Erythroblast (primary cell): ENCODE measurements around the gene STPG4.

ENCODE experiments used
- GATA1 ChIP-seq: IDR thresholded peaks from 2 replicates; pipeline ENCODE4 v1.6.1; 2011; ENCODE audit warnings: low read depth, mild to moderate bottlenecking, control low read depth, low read length, moderate library complexity
- POLR2A ChIP-seq: IDR thresholded peaks from 2 replicates; pipeline ENCODE4 v1.6.1; 2011; ENCODE audit warnings: mild to moderate bottlenecking, low read length

DNA sequence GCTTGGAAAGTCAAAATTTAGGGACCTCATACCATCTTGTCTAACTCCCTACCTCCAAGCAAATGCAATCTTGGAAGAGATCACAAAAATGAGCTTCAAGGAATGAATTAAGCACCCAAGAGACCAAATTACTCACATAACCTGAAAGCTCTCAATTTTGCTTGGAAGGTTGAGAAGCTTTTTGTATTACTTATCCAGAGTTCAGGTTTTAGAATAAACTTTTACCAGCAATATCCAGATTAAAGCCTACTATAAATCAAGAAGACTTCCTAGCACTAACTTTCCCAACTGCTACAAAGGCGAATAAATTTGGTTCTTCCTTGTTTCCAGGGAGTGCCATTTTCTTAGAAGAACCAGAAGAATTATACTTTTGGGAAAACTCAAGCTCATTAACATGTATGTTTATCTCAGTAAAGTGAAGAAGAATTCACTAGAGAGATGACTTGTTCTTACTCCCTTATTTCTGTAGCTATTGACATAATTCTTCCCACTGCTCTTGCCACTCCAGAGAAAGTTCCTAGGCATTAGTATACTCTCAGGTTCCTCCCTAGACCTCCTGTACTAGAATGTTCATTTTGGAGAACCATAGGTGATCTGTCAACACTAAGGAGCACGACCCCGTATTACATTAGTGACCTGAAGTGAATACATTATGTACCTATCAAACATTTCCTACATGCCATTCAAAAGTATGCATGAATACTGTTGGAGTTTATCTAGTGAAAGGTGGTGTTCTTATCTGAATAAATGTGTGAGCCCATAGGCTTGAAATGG is 18.0 kb upstream of the STPG4 start:
- TF ChIP-seq POLR2A (peak; percentile 30), GATA1 (no peak)
